ENCODE data around the gene RUNX1. TPM values are rescaled to one million over a fixed set of nuclear protein-coding genes. Genes with fewer than 3 reads are reported as not detected.

RUNX1 gene
- total RNA-seq, 1 experiment from 2014 or later: 86.2 TPM

GRCh38 chr21:34822168-34822567, 226.9 kb downstream of the RUNX1 start:
- no TSS peak for BruUV-seq (replicated peaks)
- H3K27me3 Mint-ChIP-seq (ENCODE audit: insufficient read depth, unreplicated experiment): no peaks in the 10 kb centered on the region
- ChIA-PET CTCF (no interaction called here), POLR2A (interaction anchor here (0.9 to 1.3 kb wide), 2 partner anchors 15 to 27 kb away, joined by 3 read pairs; no protein-coding TSS in a partner anchor)
- no peak for TF ChIP-seq CTCF (IDR thresholded peaks at IDR 0.05; ENCODE audit: unreplicated experiment)
- no peak for DNase-seq (ENCODE audit: unreplicated experiment)
- H3K9me3 Mint-ChIP-seq (ENCODE audit: unreplicated experiment): peaks cover 4% of the 10 kb centered on the region
- H3K27ac Mint-ChIP-seq (ENCODE audit: low read depth, unreplicated experiment): peak overlapping the region; percentile 67
- peaks cover 87% of the 10 kb centered on the region for H3K36me3 Mint-ChIP-seq (ENCODE audit: insufficient read depth, unreplicated experiment)
- no peak overlapping the region for H3K4me3 Mint-ChIP-seq (ENCODE audit: unreplicated experiment)
- intact Hi-C loops (cut with micrococcal nuclease): no loop called here
- peaks cover 16% of the 10 kb centered on the region for H3K4me1 Mint-ChIP-seq (ENCODE audit: insufficient read depth, unreplicated experiment)

GRCh38 chr21:34821717-34822116, 227.4 kb downstream of the RUNX1 start:
- Mint-ChIP-seq H3K4me3 (ENCODE audit: unreplicated experiment) (no peak overlapping the region), H3K27me3 (ENCODE audit: insufficient read depth, unreplicated experiment) (no peaks in the 10 kb centered on the region), H3K36me3 (ENCODE audit: insufficient read depth, unreplicated experiment) (peaks cover 87% of the 10 kb centered on the region), H3K27ac (ENCODE audit: low read depth, unreplicated experiment) (peak overlapping the region; percentile 67), H3K9me3 (ENCODE audit: unreplicated experiment) (no peaks in the 10 kb centered on the region), H3K4me1 (ENCODE audit: insufficient read depth, unreplicated experiment) (peaks cover 13% of the 10 kb centered on the region)
- ChIA-PET POLR2A (no interaction called here), CTCF (no interaction called here)
- intact Hi-C loops (cut with micrococcal nuclease): no loop called here
- no peak for TF ChIP-seq CTCF (IDR thresholded peaks at IDR 0.05; ENCODE audit: unreplicated experiment)
- BruUV-seq (replicated peaks): no TSS peak
- no peak for DNase-seq (ENCODE audit: unreplicated experiment)

- no peak for DNase-seq (ENCODE audit: unreplicated experiment)
- no peak for TF ChIP-seq CTCF (IDR thresholded peaks at IDR 0.05; ENCODE audit: unreplicated experiment)
- CTCF ChIA-PET: no interaction called here
- Mint-ChIP-seq H3K27me3 (ENCODE audit: insufficient read depth, unreplicated experiment) (no peaks in the 10 kb centered on the region), H3K4me3 (ENCODE audit: unreplicated experiment) (no peak overlapping the region), H3K9me3 (ENCODE audit: unreplicated experiment) (no peaks in the 10 kb centered on the region), H3K4me1 (ENCODE audit: insufficient read depth, unreplicated experiment) (peaks cover 27% of the 10 kb centered on the region), H3K27ac (ENCODE audit: low read depth, unreplicated experiment) (peak overlapping the region; percentile 35), H3K36me3 (ENCODE audit: insufficient read depth, unreplicated experiment) (peaks cover 83% of the 10 kb centered on the region)
- intact Hi-C loops (cut with micrococcal nuclease): no loop called here
- BruUV-seq (replicated peaks): no TSS peak
- POLR2A ChIA-PET: interaction anchor here (26.5 kb wide), 1 partner anchor 62 kb away, joined by 972 read pairs; no protein-coding TSS in a partner anchor
Observed at GRCh38 chr21:34820051-34820450, 229.1 kb downstream of the RUNX1 start.

GRCh38 chr21:34819357-34819999, 229.6 kb downstream of the RUNX1 start:
- Mint-ChIP-seq H3K27ac (ENCODE audit: low read depth, unreplicated experiment) (peak overlapping the region; percentile 35), H3K9me3 (ENCODE audit: unreplicated experiment) (no peaks in the 10 kb centered on the region), H3K36me3 (ENCODE audit: insufficient read depth, unreplicated experiment) (peaks cover 83% of the 10 kb centered on the region), H3K4me3 (ENCODE audit: unreplicated experiment) (no peak overlapping the region), H3K27me3 (ENCODE audit: insufficient read depth, unreplicated experiment) (no peaks in the 10 kb centered on the region), H3K4me1 (ENCODE audit: insufficient read depth, unreplicated experiment) (peaks cover 31% of the 10 kb centered on the region)
- intact Hi-C loops (cut with micrococcal nuclease): no loop called here
- ChIA-PET POLR2A (interaction anchor here (0.7 to 26.5 kb wide), 3 partner anchors 12 to 63 kb away, joined by 3 to 972 read pairs (median 4); no protein-coding TSS in a partner anchor), CTCF (no interaction called here)
- TF ChIP-seq CTCF (IDR thresholded peaks at IDR 0.05; ENCODE audit: unreplicated experiment): no peak
- DNase-seq (ENCODE audit: unreplicated experiment): no peak
- BruUV-seq (replicated peaks): no TSS peak
